Kidney (tissue), 14 donors: Measurements from ENCODE around the gene NETO1. TPM values are rescaled to one million over a fixed set of nuclear protein-coding genes. Genes with fewer than 3 reads are reported as not detected.

ENCODE experiments used
- DNase-seq, 5 donors: peaks; one replicate each; pipeline ENCODE4 v3.0.0-alpha.2; 2013 to 2020
- FAIRE-seq: peaks from 2 replicates; lab custom pipeline; 2012; peaks lifted over from hg19 to GRCh38; lab: Jason Lieb, UNC
- H3K27ac ChIP-seq, 2 donors: one replicate each; pipeline ENCODE4 v1.7.0; 2013; ENCODE audit warnings: low read depth in 2 of 2, low read length in 2 of 2, inconsistent platforms in 1 of 2
- H3K27me3 ChIP-seq: one replicate; pipeline ENCODE4 v1.7.1; 2013; ENCODE audit warnings: low read length, inconsistent platforms; ENCODE audit not compliant: control insufficient read depth, insufficient read depth
- H3K36me3 ChIP-seq, 3 donors: one replicate each; pipeline versions ENCODE4 v1.7.0 to v1.7.1; 2013; ENCODE audit warnings: low read length in 3 of 3, control low read depth in 1 of 3, inconsistent platforms in 1 of 3; ENCODE audit not compliant: insufficient read depth in 3 of 3, control insufficient read depth in 2 of 3
- H3K4me1 ChIP-seq, 3 donors: one replicate each; pipeline versions ENCODE4 v1.7.0 to v1.7.1; 2013; ENCODE audit warnings: low read length in 3 of 3, inconsistent platforms in 1 of 3, low read depth in 1 of 3; ENCODE audit not compliant: control insufficient read depth in 2 of 3, insufficient read depth in 2 of 3
- H3K4me3 ChIP-seq, 3 donors: one replicate each; pipeline versions ENCODE4 v1.7.0 to v1.8.1; 2013; ENCODE audit warnings: low read length in 3 of 3, control low read depth in 1 of 3, inconsistent platforms in 1 of 3
- H3K9ac ChIP-seq, 3 donors: one replicate each; pipeline versions ENCODE4 v1.7.0 to v1.7.1; 2013; ENCODE audit warnings: low read length in 3 of 3, control low read depth in 1 of 3, inconsistent platforms in 1 of 3
- H3K9me3 ChIP-seq, 3 donors: one replicate each; pipeline versions ENCODE4 v1.7.0 to v1.7.1; 2013; ENCODE audit warnings: low read length in 3 of 3, control low read depth in 1 of 3, inconsistent platforms in 1 of 3; ENCODE audit not compliant: control insufficient read depth in 2 of 3, insufficient read depth in 1 of 3
- CTCF ChIP-seq: IDR thresholded peaks from 3 replicates; pipeline ENCODE4 v1.5.1; 2012; ENCODE audit warnings: mild to moderate bottlenecking, moderate library complexity, borderline replicate concordance; ENCODE audit not compliant: insufficient read depth; ENCODE audit errors: extremely low read depth
- intact Hi-C: fragments of 100-400 bp; cut with DNase I; formaldehyde crosslinking; loops from one replicate; pipeline ENCODE4 v1.11.1; 2022
- polyA plus RNA-seq: library from polyadenylated mRNA; stranded (reverse); fragments of 350-450 nt; fragmentation: Illumina TruSeq; extraction: RNeasy Lipid Tissue Mini Kit (QIAGEN cat#74804); gene quantifications from one replicate; pipeline ENCODE4 v1.2.3, GENCODE V29; 2014; ENCODE audit warnings: low read depth, low replicate concordance; ENCODE audit not compliant: insufficient read depth
- total RNA-seq: library from RNA; stranded (reverse); fragmentation: NEBNext Ultra II Directional; extraction: Animal tissue kit (Norgen Biotek cat#: 25700); gene quantifications from one replicate; pipeline ENCODE4 v1.2.1, GENCODE V29; 2021
- donor health status: control.
- donor health status: control.
- donor health status: control.
- donor health status: control.
- donor health status: control.
- donor health status: DM: yes; HTN: yes; CAD: no.
- donor health status: Normal renal cell carcinoma (clear cell type).

Gene NETO1
- total and polyA plus RNA-seq, 2 donors from 2014 or later: 1.6 TPM; not detected in 1

- intact Hi-C loops: no loop called here
- no peak for TF ChIP-seq CTCF
- FAIRE-seq (no peak), DNase-seq (no peak)
- no peak overlapping the region for H3K9ac ChIP-seq
- H3K4me3 ChIP-seq: no peak overlapping the region
- H3K27ac ChIP-seq: no peak overlapping the region
- no peaks in the 10 kb centered on the region for H3K4me1 ChIP-seq
- no peaks in the 10 kb centered on the region for H3K27me3 ChIP-seq
- no peaks in the 10 kb centered on the region for H3K36me3 ChIP-seq
- no peaks in the 10 kb centered on the region for H3K9me3 ChIP-seq
These were observed 24.0 kb downstream of the NETO1 start for GRCh38 chr18:72843743-72844142.

- no peaks in the 10 kb centered on the region for H3K4me1 ChIP-seq
- H3K27ac ChIP-seq: no peak overlapping the region
- DNase-seq: no peak
- no peak overlapping the region for H3K9ac ChIP-seq
- H3K27me3 ChIP-seq: no peaks in the 10 kb centered on the region
- H3K9me3 ChIP-seq: no peaks in the 10 kb centered on the region
- H3K4me3 ChIP-seq: no peak overlapping the region
- FAIRE-seq: no peak
- TF ChIP-seq CTCF: no peak
- intact Hi-C loops: no loop called here
- H3K36me3 ChIP-seq: no peaks in the 10 kb centered on the region
These were observed 27.7 kb downstream of the NETO1 start for GRCh38 chr18:72840109-72840508.

- no peak overlapping the region for H3K27ac ChIP-seq
- intact Hi-C loops: no loop called here
- no peak overlapping the region for H3K9ac ChIP-seq
- no peak overlapping the region for H3K4me3 ChIP-seq
- FAIRE-seq (peak; percentile 6), DNase-seq (no peak)
- TF ChIP-seq CTCF: no peak
- no peaks in the 10 kb centered on the region for H3K27me3 ChIP-seq
- no peaks in the 10 kb centered on the region for H3K9me3 ChIP-seq
- no peaks in the 10 kb centered on the region for H3K36me3 ChIP-seq
- H3K4me1 ChIP-seq: no peaks in the 10 kb centered on the region
These were observed 33.1 kb downstream of the NETO1 start for GRCh38 chr18:72834731-72835130.

GRCh38 chr18:72833471-72833870 lies 34.3 kb downstream of the NETO1 start:
- no peak for DNase-seq
- no peak overlapping the region for H3K4me3 ChIP-seq
- no peak overlapping the region for H3K27ac ChIP-seq
- no peak for TF ChIP-seq CTCF
- no peaks in the 10 kb centered on the region for H3K9me3 ChIP-seq
- H3K4me1 ChIP-seq: no peaks in the 10 kb centered on the region
- intact Hi-C loops: no loop called here
- no peaks in the 10 kb centered on the region for H3K27me3 ChIP-seq
- H3K9ac ChIP-seq: no peak overlapping the region
- FAIRE-seq: no peak
- no peaks in the 10 kb centered on the region for H3K36me3 ChIP-seq
